Mesothelial cell of epicardium (in vitro differentiated cells): ENCODE measurements around the gene NBL1. TPM values are rescaled to one million over a fixed set of nuclear protein-coding genes. Genes with fewer than 3 reads are reported as not detected.
"Not testable (repeated sequence)": the region's sequence is repeated elsewhere in the genome, so short reads cannot be mapped to it uniquely, and the experiment has no call there.

Experiments
- DNase-seq, 2 experiments: peaks; one replicate each; pipeline ENCODE4 v3.0.0; 2021; ENCODE audit warnings: low spot score in 2 of 2; ENCODE audit not compliant: unreplicated experiment in 2 of 2
- H3K27ac Mint-ChIP-seq: 2 replicates; pipeline ENCODE4 v1.8.0; 2021; ENCODE audit warnings: mixed read lengths
- H3K27me3 Mint-ChIP-seq: 2 replicates; pipeline ENCODE4 v1.8.0; 2021; ENCODE audit warnings: low read depth, mixed read lengths
- H3K36me3 Mint-ChIP-seq: 2 replicates; pipeline ENCODE4 v1.8.0; 2021; ENCODE audit warnings: mixed read lengths
- H3K4me1 Mint-ChIP-seq: 2 replicates; pipeline ENCODE4 v1.8.0; 2021; ENCODE audit warnings: mixed read lengths
- H3K4me3 Mint-ChIP-seq: 2 replicates; pipeline ENCODE4 v1.8.0; 2021; ENCODE audit warnings: mild to moderate bottlenecking, moderate library complexity, mixed read lengths
- H3K9me3 Mint-ChIP-seq: 2 replicates; pipeline ENCODE4 v1.8.0; 2021; ENCODE audit warnings: mixed read lengths
- CTCF ChIP-seq: fragments of 200-600 bp; sonication (generic); IDR thresholded peaks from one replicate; pipeline ENCODE4 v1.5.0; 2021; ENCODE audit warnings: antibody characterized with exemption; ENCODE audit not compliant: unreplicated experiment
- total RNA-seq: library from RNA; stranded (reverse); gene quantifications from 3 replicates; pipeline ENCODE4 v1.2.1, GENCODE V29; 2021

NBL1 gene
- total RNA-seq, 1 donor from 2014 or later = 22.9 TPM

GRCh38 chr1:19637606-19638005 lies 6.5 kb upstream of the NBL1 start:
- no peaks in the 10 kb centered on the region for H3K9me3 Mint-ChIP-seq
- H3K27me3 Mint-ChIP-seq = peaks cover 26% of the 10 kb centered on the region
- peaks cover 5% of the 10 kb centered on the region for H3K4me1 Mint-ChIP-seq
- H3K27ac Mint-ChIP-seq = no peak overlapping the region
- no peaks in the 10 kb centered on the region for H3K36me3 Mint-ChIP-seq
- no peak for DNase-seq
- H3K4me3 Mint-ChIP-seq = no peak overlapping the region
- TF ChIP-seq CTCF = no peak

- not testable (repeated sequence) for H3K4me3 Mint-ChIP-seq, H3K9me3 Mint-ChIP-seq, H3K27ac Mint-ChIP-seq, H3K36me3 Mint-ChIP-seq, DNase-seq, H3K4me1 Mint-ChIP-seq
- peaks cover 37% of the 10 kb centered on the region for H3K27me3 Mint-ChIP-seq
Observed at GRCh38 chr1:19639228-19639627, 4.9 kb upstream of the NBL1 start.

- no peak overlapping the region for H3K4me3 Mint-ChIP-seq
- H3K36me3 Mint-ChIP-seq = no peaks in the 10 kb centered on the region
- H3K27ac Mint-ChIP-seq = no peak overlapping the region
- no peak for DNase-seq
- H3K9me3 Mint-ChIP-seq = no peaks in the 10 kb centered on the region
- peaks cover 10% of the 10 kb centered on the region for H3K4me1 Mint-ChIP-seq
- no peak for TF ChIP-seq CTCF
- peaks cover 41% of the 10 kb centered on the region for H3K27me3 Mint-ChIP-seq
Observed at GRCh38 chr1:19639999-19640362, 4.1 kb upstream of the NBL1 start.

- peaks cover 41% of the 10 kb centered on the region for H3K27me3 Mint-ChIP-seq
- no peaks in the 10 kb centered on the region for H3K36me3 Mint-ChIP-seq
- H3K9me3 Mint-ChIP-seq = no peaks in the 10 kb centered on the region
- TF ChIP-seq CTCF = no peak
- H3K4me1 Mint-ChIP-seq = peaks cover 10% of the 10 kb centered on the region
- DNase-seq = no peak
- no peak overlapping the region for H3K4me3 Mint-ChIP-seq
- H3K27ac Mint-ChIP-seq = no peak overlapping the region
Observed at GRCh38 chr1:19640363-19641316, 3.5 kb upstream of the NBL1 start.

GRCh38 chr1:19643121-19643520 lies 990 bp upstream of the NBL1 start:
- peaks cover 50% of the 10 kb centered on the region for H3K27me3 Mint-ChIP-seq
- H3K9me3 Mint-ChIP-seq = no peaks in the 10 kb centered on the region
- peak overlapping the region; percentile 74 for H3K4me3 Mint-ChIP-seq
- no peaks in the 10 kb centered on the region for H3K36me3 Mint-ChIP-seq
- H3K4me1 Mint-ChIP-seq = peaks cover 10% of the 10 kb centered on the region
- DNase-seq = no peak
- no peak for TF ChIP-seq CTCF
- H3K27ac Mint-ChIP-seq = peak overlapping the region; percentile 30

- Mint-ChIP-seq H3K4me3 (no peak overlapping the region), H3K9me3 (no peaks in the 10 kb centered on the region), H3K4me1 (peaks cover 10% of the 10 kb centered on the region), H3K36me3 (no peaks in the 10 kb centered on the region), H3K27ac (no peak overlapping the region), H3K27me3 (peaks cover 50% of the 10 kb centered on the region)
- DNase-seq = no peak
- TF ChIP-seq CTCF = no peak
Observed at GRCh38 chr1:19644395-19644680, 227 bp downstream of the NBL1 start.
